DMS53 (cell line): ENCODE measurements around the gene PARL.
"Not testable (repeated sequence)": the region's sequence is repeated elsewhere in the genome, so short reads cannot be mapped to it uniquely, and the experiment has no call there.

Experiments
- DNase-seq: peaks from one replicate; lab custom pipeline; 2025; lab: John Stamatoyannopoulos, UW

PARL gene

GRCh38 chr3:183904833-183905780 is 20.4 kb upstream of the PARL start:
- no peak for DNase-seq

DNA sequence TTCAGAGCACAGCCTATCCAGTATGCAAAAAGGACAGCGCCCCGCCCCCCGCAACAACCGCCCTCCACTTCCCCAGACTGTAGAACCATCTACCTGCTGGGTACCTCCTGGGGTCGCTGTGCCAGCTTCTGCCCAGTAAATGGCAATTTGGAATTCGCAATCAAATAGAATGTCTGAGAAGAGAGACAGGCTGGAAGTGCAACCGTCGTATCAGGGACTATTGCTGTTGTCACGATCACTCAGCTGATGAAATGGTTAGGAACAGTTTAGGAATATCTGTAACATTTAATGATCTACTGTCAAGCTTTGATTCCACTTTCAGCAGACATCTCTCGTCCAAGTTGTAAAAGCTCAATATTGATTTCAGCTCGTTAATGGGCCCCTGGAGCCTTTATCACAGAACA is 13.3 kb upstream of the PARL start:
- no peak for DNase-seq

GRCh38 chr3:183897606-183898005 is 12.9 kb upstream of the PARL start:
- DNase-seq = no peak

DNA sequence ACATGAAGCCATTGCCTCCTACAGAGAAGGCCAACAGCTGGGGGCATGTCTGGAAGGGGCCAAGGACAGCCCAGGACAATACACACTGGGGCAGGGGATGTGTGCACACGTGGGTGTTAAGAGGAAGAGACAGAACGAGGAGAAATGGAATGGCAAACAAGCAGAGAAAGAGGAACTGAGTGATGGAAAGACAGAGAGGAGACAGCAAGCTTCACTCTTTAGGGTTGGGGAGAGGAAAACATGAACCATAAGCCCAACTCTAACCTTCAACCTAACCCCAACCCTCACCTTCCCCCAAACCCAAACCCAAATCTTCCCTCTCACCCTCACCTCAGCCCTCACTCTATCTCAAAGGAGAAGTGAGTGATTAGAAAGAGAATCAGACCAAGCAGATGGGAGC is 11.9 kb upstream of the PARL start:
- DNase-seq = no peak

GRCh38 chr3:183896184-183896583 is 11.5 kb upstream of the PARL start:
- no peak for DNase-seq

GRCh38 chr3:183895774-183896173 is 11.1 kb upstream of the PARL start:
- no peak for DNase-seq

GRCh38 chr3:183895296-183895695 is 10.6 kb upstream of the PARL start:
- DNase-seq = peak; percentile 74

DNA sequence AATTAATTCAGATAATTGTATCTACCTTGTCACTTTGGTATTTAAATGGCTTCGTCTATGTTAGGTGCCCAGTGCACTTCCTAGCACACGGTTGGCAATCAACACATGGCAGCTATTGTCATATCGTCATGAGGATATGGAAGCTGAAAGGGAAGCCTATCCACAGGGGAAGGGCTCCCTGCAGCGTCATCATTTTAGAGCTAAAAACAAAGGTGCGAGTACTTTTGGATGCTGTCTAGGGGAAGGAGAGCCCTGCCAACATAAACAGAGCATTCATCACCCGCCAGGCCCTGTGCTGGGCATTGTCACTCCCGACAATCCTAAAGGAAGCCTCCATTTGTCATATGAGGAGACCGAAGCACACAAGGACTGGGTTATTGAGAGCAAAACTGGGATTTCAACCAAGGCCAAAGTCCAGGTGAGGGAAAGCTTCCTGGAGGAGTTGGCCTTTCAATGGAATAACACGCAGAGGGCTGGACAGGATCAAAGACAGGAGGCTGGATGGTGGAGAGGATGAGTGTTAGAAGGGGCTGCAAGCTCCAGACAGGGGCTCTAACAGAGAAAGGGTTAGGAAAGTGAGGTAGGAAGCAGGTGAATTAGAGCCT is 8.0 kb upstream of the PARL start:
- DNase-seq = no peak

GRCh38 chr3:183885766-183886165 is 1.1 kb upstream of the PARL start:
- no peak for DNase-seq

- peak; percentile 25 for DNase-seq
Measured at GRCh38 chr3:183884097-183884426, 618 bp downstream of the PARL start.

DNA sequence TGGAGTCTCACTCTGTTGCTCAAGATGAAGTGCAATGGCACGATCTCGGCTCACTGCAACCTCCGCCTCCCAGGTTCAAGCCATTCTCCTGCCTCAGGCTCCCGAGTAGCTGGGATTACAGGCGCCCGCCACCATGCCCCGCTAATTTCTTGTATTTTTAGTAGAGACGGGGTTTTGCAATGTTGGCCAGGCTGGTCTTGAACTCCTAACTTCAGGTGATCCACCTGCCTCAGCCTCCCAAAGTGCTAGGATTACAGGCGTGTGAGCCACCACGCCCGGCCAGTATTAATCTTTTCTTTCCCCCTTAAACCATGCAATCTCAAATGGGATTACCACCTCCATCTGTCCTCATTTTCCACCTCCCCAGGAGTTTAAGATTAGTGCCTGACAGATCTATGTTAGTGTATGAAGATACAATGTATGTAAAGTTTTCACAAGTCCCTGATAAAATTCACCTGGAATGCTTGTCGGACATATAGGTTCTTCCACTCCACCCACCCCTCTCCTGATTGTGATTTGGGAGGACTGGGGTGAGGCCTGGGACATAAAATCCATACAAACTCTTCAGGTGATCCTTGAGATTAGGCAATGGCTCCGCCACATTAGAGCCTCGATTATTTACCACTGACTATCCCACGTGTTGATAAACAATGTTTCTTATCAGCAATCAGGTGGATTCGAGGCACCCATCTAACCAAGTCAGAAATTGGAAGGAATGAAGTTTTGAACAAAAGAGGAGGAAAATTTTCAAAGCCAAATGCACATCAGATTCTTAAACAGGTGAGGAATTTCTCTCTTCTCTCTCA is 1.2 kb downstream of the PARL start:
- no peak for DNase-seq

DNA sequence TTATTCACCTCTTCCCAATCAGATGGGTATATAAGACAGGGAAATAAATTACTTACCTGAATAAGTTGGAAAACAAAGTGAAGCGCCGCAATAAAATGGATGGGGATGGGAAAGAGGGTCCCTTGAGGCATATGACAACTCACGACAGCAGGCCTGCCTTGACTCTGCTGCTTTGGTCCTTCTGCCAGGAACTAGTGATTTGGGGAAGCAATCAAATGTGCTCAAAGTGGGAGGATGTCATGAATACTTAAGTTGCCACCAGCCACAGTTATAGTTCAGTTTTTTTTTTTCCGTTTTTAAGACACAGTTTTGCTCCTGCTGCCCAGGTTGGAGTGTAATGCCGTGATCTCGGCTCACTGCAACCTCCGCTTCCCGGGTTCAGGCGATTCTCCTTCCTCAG is 4.6 kb downstream of the PARL start:
- DNase-seq = no peak

GRCh38 chr3:183879243-183879642 is 5.4 kb downstream of the PARL start:
- no peak for DNase-seq

DNA sequence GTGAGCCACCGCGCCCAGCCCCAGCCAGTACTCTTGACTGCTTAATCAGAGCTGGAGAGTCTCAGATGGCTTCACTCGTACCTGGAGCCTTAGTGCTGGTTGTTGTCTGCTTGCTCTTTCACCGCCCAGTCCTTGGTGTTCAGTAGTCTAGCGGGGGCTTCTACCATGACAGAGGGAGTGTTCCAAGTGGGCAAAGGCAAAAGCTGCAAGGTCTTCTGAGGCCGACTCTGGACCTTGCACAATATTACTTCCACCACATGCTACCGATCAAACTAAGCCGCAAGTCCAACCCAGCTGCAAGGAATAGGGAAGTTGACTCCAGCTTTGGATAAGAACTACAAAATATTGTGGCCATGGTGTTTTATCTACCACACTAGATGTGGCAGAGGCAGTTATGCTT is 6.6 kb downstream of the PARL start:
- DNase-seq = no peak

GRCh38 chr3:183877227-183877626 is 7.5 kb downstream of the PARL start:
- not testable (repeated sequence) for DNase-seq

GRCh38 chr3:183875411-183875810 is 9.3 kb downstream of the PARL start:
- no peak for DNase-seq

- DNase-seq = no peak
Measured at GRCh38 chr3:183873914-183874313, 10.8 kb downstream of the PARL start.

DNA sequence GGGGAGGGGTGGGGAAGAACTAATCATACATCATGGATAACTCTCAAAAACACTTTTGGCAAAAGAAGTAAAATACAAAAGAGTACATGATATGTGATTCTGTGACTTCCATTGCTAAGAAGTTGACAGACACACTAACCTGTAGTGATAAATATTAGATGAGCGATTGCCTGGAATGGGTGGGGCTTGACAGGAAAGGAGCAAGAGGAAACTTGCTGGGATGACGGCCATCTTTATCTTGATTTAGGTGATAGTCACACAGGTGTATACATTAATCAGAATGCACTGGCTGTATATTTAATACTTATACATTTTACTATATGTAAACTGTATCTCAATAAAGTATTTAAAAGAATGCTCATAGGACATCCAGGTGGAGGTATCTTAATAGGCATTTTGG is 13.1 kb downstream of the PARL start:
- no peak for DNase-seq

GRCh38 chr3:183870563-183870962 is 14.1 kb downstream of the PARL start:
- no peak for DNase-seq

GRCh38 chr3:183868796-183869195 is 15.9 kb downstream of the PARL start:
- DNase-seq = no peak

DNA sequence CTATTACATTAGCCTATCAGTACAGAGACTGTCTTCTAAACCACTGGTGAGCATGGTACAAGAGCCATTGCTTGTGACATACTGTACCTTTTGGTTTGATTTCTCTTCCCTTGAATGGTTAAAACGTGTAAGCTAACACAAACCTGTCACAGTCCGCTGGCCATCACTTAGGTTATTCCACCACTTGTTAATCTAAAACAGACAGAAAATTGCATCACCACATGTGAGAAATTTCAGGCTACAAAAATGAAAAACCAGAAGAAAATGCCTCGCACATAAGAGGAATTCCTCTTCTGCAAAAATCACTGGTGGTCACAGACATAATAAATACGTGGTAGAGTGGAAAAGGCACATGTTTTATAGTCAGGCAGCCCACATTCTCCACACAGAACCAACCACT is 22.1 kb downstream of the PARL start:
- DNase-seq = no peak

DNA sequence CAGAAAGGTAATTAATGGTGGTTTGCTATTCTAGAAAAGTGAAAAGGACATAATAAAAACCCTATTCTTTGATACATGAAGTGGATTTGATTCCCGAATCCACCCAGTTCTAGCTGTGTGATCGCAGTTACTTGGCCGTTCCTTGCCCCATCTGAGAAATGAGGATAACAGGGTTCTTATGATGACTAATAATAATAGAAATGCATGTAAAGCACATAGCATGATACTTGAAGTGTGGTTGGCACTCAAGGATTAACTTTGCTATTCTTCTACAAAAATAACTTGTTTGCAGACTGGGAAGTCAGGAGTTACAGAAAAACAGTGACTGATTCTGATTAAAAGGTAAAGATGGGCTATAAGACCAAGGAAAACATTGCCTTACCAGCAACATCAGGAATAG is 26.8 kb downstream of the PARL start:
- DNase-seq = no peak
